ENCODE data around the gene NOTUM.

Gene NOTUM

DNA sequence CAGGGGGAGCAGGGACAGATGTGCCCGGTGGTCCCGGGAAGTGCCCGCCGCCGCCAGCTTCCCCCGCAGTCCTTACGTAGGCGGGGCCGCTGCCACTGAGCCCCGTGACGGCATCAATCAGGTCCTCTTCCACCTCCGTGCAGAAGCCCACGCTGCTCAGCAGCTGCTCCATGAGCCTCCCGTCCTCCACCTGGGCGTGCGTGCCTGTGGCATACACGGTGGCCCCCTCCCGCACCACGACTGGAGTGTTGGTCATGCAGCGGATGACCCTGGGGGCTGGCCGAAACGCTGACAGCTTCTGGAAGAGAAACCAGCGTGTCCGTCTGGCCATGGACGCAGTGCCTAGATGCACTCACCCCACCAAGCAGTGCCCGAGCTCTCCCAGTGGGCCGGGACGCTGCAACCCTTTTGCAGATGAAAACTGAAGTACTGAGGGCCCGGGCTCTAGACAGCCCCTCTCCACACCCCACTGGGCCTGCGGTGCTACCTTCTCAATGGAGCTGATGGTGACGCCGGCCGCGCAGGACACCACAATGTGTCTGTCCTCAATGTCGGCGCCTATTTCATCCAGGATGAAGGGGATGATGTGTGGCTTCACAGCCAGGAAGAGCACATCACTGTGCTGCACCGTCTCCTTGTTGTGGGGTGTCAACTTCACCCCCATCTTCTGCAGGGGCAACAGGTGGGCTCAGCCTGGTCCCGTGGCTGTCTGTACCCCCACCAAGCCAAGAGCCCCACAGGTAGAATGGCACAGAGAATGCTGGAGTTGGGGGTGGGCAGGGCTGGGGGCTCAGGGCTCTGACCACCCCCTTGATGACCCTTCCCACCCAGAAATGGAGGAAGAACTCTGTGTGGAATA lies 25.9 kb downstream of the NOTUM start:
- no peak for DNase-seq

DNA sequence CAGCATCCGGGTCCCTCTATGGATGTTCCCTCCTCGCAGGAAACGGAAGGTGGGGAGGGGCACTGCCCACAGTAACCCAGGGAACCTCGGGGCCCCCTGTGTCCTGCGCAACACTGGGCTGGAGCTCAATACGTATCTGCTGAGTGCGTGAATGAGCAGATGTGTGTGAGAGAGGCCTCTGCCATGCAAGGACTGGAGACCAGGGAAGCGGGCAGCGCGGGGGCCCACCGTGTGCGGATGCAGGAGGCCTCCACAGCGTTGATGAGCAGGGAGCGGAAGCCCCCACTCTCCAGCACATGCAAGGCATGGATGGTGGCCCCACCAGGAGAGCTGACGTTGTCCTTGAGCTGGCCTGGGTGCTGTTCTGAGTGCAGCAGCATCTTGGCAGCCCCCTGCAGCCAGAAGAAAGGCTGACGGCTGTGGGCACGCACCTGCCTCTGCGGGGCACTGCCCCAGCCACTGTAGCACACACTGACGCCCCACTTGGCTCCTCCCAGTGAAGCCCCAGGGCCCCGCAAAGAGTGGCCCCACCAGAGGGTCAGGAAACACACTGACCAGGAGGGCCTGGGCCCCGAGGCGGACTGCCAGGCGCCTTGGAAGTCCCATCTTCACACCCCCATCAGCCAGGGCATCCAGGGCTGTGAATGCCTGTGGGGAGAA lies 26.8 kb downstream of the NOTUM start:
- DNase-seq, result no peak

DNA sequence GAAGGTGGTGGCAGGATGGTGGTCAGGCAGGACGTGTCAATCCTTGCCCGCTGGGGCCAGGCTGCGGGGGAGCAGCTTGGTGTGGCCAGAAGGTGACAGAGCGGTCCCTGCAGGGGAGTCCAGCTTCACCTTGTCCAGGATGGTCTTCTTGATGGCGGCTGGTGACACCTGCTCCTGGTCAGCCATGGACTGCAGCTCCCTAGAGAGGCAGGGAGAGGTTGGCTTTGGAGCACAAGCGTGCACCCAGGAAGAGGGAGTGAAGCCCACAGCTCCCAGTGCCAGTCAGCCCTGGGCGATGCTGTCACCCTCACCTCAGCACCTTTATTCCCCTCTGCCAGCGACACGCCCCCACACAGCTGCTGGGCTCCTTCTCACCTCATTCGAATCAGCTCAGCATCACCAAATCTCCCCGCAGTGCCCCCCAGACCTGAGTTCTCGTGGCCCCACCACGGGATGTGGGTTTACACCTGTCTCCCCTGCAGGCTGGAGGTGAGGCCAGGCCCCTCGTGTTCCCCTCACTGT lies 27.7 kb downstream of the NOTUM start:
- DNase-seq, result no peak

DNA sequence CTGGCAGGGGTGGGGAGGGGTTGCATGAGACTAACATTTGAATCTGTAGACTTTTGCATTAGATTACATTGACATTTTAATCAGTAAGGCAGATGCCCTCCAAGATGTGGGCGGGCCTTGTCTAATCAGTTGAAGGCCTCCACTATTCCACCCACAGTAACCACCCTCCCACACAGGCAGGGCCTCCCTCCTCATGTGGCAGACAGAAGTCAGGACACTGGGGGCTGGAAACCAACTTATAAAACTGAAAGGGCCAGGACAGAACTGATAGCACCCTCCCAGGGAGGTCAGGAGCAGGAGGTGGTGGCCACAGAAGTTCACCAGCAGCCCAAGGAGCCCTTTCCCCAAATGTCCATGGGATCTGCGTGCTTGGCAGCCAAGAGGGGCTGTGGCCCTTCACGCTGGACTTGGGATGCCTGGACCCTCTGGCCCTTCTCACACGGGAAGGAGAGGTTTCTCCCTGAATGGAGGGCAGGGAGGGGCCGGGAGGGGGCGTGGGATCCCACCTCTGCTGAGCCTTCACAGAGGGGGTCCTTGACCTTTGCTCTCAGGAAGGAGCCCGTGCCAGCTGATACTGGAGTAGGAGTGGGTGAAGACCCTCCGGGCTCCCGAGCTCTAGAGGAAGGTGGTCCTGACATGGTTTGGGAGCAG lies 28.5 kb downstream of the NOTUM start:
- peak; percentile 19 for DNase-seq

DNA sequence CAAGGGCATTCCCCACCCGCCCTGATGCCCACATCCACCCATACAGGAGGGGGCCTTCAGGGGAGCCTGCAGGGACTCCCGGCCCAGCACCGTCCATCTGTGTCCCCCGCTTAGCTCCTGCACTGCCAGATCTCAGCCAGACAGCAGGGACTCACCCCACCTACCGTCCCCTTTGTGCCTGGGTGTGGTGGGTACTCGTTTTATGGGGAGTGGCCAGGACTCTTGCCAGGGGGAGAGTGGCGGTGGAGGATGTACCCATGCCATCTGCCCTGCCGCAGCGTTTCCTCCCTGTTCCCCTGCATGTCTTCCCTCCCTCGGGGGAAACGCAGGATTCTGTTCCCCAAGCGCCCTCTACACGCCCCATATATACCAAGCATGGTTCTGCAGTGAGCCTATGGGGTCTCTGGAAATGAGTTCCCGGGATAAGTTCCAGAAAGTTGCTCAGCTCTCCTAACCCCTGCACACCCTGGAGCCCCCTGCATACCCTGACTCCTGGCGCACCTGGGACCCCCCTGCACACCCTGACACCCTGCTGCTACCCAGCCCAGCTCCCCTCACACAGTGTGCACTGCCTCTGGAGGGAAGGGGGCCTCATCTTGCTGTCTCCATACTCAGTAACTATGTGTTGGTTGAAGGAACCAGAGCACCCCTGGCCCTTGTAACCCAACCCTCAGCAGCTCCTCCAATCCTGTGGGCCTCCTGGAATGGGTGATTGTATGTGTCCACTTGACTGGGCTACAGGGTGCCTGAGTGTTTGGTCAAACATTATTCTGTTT lies 29.2 kb downstream of the NOTUM start:
- peak; percentile 35 for DNase-seq

DNA sequence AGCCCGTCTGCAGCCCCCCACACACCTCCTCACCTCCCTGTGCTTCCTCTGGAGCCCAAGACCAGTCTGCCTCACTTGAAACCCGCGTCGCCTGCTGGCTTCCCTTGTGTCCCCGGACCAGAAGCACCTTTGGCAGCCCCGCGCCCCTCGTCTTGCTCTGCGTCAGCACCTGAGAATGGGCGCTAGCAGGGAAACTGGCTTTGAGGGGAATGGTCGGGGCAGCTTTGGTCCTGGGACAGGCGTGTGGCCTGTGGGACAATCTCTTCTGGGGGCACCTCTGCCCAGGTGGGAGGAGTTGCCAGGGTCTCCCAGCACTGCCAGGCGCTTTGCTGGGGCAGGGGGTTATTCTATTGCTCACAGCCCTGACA lies 29.8 kb downstream of the NOTUM start:
- peak; percentile 25 for DNase-seq

DNA sequence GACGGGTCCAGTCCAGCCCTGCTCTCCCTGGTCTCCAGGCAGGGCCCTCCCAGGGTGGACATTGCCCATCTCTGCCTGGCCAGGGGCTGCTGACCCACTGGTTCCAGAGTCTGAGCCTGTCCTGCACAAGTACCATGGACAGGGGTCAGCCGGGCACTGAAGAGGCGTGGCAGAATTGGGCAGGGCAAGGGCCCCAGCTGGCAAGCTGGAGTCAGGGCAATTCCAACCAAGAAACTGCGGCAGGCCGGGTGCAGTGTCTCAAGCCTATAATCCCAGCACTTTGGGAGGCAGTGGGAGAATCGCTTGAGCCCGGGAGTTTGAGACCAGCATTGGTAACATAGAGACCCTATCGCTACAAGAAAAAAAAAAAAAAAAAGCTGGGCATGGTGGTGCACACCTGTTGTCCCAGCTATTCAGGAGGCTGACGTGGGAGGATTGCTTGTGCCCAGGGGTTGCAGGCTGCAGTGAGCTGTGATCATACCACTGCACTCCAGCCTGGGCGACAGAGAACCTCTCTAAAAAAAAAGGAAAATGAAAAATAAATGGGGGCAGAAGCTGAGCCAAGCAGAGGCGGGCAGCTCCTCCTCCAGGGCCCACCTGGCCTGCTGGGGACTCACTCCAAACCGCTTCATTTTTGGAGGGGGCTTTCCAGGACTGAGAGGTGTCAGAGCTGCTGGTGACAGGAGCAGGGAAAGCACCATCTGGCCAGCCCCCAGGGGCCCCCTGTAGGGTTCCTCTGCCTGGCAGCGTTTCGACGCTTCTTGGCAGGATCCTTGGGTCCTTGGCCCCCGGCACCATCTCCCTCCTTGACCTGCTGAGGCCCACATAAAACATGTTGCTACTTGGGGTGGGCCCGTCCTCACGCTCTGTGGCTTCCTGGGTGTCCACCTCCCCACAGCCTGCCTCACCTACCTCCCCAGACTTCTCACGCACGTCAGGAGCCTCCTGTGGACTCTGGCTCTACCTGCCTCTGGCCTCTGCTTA lies 30.6 kb downstream of the NOTUM start:
- DNase-seq, result no peak

DNA sequence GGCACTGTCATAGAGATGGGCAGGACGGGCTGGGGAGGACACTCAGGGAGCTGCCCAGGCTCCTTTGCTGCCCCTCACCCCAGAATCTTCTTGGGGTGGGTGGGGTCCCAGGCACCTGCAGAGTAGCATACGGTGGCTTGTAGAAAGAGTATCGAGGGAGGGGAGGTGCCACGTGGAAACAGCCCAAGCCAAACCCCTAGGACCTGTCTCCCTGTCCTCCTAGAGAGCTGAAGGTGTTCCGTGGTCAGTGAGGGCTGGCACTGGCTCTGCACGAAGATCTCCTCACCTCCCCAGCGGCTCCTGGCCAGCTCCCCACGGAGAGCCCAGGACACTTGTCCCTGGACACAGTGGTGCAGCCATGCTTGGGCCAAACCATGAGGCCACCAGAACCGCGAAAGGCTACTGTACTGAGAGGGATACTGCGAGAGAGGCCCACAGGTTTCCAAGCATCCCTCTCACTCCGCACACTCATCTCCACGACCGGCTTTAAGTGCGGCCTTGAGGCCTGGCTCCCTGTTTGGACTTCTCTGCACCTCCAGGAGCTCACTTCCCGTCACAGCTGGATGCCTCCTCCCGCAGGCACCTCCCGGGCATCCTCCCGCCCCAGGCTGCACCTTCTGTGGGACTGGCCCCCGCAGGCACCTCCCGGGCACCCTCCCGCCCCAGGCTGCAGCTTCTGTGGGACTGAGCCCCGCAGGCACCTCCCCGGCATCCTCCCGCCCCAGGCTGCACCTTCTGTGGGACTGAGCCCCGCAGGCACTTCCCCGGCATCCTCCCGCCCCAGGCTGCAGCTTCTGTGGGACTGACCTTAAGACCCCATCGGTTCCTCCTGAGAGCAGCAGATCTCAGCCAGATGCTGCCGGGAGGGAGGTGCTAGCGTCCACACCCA lies 31.5 kb downstream of the NOTUM start:
- DNase-seq, result no peak

DNA sequence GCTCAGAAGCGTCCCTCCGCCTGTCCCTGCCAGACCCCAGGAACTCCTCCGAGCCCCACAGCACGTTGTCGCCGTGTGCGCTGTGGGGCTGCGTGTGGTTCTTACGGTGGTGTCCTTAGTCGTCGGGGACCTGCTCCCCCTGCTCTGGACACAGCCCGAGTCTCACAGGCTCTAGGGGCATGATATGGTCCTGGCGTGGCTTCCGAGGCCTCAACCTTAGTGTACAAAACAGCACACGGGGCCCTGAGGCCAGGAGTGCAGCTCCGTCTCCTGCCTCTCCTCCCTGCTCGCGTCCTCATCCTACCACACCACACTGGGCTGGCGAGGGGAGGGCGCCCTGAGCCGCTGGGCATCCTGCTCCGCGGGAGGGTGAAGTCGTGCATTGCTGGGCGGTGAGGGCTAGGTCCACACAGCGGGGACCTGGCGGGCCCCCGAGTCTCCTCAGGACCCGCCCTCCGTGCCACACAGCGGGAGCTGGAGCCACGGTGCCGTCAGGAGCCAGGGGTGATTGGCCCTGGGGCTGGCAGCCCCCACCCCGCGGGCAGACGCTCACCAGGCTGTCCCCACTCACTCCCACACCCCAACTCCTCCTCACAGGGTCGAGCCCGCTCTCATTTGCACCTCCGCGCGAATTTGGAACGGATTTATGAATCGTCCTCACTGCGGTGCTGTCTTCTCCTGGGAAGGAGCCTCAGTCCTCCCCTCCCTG lies 32.3 kb downstream of the NOTUM start:
- no peak for DNase-seq

DNA sequence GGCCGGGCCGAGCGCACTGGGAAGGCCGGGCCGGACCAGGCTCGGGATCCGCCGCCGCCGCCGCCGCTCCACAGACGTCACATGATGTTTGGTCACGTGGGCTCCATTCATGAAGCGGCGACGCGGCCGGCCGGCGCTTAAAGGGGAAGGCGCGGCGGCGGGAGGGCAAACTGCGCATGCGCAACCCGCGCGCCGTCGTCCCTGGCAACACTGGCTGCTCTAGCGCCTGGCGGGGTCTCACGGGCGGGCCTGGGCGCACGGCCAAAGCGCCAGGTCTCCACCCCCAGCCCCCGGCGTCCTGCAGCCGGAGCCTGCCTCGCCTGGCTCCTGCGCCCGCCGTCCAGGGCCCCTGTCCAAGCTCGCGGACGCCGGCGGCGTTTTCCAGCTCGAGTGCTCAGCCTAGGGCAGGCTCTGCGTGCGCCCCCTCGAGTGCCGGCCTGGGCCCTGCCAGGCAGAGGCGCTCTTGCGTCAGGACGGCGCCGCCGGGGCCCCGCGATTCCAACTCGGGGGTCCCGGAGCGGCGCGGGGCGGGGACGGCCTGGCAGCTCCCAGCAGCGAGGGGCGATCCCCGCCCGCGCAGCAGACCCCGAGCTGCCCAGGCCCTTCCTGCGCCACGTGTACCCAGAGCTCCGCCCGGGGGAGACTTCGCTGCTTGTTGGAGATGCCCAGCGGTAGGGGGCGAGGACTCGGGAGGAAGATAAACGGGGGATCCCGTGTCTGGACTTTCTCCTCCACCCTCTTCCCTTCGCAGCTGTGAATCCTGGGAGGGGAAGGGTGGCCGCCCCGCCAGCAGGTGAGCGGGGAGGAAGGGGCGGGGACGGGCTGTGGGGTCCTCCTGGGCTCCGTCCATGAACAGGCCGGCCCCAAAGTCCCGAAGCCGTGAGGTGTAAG lies 33.1 kb downstream of the NOTUM start, which contains the start of gene MAFG:
Gene MAFG (minus strand): TSS at position 83 of the 891 bp plus-strand sequence. CDS start 4,550 bp downstream, outside the sequence.
- peak; percentile 97 for DNase-seq

DNA sequence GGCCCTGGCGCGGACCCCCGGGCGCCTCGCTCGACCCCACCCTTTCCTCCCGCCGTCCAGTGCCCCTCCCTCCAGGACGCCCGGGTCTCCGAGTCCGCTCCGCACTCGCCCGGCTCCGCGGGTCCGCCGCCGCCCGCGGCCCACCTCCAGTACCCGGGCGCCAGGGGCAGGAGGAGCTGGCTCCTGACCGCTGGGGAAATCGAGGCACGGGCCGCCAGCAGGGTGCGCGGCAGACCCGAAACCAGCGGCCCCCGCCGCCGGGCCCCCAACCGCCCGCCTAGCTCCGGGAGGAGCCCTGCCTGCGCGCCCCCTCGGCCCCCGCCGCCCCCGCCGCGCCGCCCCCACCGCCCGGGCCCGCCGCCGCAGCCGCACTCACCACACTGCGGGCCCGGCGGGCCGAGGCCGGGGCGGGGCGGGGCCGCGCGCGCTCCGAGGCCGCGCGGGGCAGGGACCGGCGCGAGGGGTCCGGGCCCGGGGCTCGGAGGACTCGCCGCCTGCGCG lies 33.8 kb downstream of the NOTUM start:
- no peak for DNase-seq

DNA sequence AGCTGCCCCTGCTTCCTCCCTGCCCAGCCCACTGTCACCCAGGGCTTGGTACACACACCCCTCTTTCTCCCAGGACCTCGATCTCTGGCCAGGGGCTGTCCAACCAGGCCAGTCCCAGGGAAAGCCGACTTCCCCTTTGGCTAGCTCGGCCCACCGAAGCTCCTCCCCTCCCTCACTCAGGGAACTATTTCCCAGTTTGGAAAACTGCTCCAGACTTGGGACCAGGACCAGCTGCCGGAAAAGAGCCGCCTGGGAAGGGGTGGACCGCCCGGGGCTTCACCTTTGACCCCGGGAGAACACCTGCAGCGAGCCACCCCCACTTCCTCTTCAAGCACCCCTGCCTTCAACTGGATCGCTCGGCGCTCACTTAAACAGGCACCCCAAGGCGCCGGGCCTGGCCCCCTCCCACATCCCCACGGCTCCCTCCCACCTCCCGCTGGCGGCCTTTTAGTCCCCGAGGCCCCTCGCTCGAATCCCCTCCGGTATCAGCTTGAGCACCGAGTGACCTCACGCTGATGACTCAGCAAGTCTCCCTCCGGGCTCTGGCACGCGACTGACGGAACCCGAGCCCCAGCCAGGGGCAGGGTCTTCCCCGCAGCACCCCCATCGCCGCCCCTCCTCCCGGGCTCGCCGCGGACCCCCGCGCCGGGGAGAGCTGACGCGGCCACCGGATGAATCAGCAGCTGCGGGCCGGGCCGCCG lies 34.4 kb downstream of the NOTUM start:
- DNase-seq, result peak; percentile 77

DNA sequence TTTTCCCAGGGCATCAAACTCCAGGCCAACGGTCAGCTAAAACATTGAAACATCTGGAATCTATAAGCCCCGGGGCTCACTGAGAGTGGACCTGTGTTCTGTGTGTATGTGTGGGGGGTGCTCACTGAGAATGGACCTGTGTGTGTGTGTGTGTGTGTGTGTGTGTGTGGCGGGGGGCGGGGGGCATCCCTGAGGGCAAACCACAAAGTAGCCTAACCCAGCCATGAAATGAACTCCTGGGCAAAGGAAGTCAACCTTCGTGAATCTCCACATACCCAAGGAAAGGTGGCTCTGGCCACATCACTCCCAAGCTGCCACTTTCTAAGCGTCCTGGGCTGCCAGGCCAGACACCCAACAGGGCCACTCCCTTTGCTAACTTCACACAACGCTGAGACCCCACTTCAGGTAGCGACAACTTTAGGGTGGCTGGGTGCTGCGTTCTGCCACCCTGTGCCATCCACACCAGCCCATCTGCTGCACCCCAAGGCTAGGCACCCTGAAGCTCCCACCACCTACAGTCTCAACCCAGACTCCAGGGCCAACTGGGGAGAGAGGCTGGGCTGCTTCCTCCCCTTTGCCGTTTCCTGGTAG lies 35.0 kb downstream of the NOTUM start:
- no peak for DNase-seq

DNA sequence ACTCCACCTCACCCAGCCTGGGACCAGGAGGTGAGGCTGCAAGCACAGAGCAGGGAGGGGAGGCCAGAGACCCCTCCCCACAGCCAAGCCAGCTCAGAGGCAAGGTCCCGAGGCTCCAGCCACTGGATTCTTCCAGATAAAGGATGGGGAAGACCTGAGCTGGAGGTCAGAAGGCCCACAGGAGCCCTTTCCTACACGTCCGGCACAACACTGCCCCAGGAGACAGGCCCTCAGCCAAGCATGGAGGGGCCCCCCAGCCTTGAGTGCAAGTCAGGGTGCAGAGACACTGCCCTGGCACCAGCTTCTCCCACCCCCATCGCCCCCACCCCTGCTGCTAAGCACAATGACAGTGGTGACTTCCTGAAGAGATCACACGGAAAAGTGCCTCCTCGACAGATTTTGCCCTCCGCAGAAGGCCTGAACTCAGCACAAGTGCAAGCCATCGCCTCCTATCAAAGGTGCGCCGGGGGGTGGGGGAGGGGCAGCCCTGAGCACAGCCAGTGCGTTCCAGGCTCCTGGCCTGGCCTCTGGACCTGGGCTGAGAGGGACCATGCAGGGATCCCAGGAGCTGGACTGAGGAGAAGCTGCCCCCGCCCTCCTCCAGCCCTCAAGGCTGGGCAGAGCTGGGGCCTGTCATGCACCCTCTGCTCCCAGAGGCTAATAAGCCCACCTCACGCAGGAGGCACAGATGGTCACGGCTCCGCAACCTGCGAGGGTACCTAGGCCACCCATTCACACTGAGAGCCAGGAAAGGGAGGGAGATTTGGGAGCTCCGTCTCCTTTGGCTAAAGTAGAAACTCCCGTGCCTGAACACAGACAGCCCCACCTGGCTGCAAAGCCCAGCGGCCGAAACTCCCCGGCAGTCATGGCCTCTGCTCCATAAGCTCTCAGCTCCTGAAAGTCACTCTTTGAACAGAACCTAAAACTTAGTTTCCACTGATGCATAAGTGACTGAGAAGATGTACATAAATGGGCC lies 36.1 kb downstream of the NOTUM start:
- DNase-seq, result no peak

DNA sequence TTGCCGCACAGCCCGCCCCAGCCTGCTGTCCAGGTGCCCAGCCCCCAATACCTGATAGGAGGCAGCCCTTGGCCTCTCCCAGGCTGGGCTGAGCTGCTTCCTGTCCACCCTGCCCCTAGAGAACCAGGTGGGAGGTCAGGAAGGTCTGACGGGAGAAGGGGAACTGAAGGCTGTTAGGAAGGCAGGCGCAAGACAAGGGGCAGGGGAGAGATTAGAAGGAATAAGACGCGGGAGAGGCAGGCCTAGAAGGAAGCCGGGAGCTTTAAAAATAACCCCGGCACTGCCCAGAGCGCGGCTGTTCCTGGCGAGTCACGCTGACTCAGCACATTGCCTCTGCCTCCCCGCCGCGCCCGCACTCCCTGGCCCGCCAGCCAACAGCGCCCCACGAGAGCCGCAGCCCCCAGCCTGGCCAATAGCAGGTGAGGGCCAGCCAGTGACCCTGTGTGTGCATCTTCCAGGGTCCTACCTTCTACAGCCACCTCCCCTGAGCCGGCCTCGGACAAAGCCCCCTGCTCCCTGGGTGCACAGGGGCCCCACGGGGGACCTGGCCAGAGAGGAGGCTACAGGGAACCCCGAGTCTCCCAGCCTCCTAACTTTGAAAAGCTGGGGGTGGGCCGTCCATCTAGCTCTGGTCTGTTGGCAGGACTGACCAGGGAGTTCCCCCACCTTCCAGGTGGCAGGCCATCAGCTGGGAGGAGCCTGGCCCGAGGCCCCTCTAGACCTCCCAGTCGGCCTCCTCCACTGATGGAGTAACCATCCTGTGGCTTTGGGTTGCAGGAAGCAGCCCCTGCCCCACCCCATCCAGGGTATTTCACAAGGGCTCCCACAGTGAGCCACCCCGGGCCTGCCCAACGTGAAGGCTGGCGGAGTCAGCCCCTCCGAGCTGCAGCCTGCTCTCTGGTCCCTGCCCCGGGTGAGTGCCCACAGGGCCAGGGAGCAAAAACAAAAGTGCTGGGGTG lies 37.4 kb downstream of the NOTUM start:
- DNase-seq, result peak; percentile 68
